Stimulated activated CD4-positive, alpha-beta T cell treated with anti-CD3 and anti-CD28 coated beads, TNF-alpha, amount 100 ng/mL, for 48 hours (primary cell): ENCODE measurements around the gene STAC3.

ENCODE experiments used
- DNase-seq, 3 donors: peaks; one replicate each; pipeline ENCODE4 v3.0.0-alpha.2; 2020; ENCODE audit warnings: low read depth in 3 of 3

Gene STAC3

GRCh38 chr12:57194253-57194652 is 56.7 kb downstream of the STAC3 start:
- DNase-seq, result no peak

GRCh38 chr12:57193706-57194245 is 57.2 kb downstream of the STAC3 start:
- no peak for DNase-seq
